ENCODE measurements around the gene RHEBL1.

RHEBL1 gene

GRCh38 chr12:49109641-49110463 lies 40.1 kb upstream of the RHEBL1 start:
- H3K9me3 ChIP-seq (ENCODE audit: control insufficient read depth, insufficient read depth, low read length) = no peaks in the 10 kb centered on the region
- H3K4me2 ChIP-seq (ENCODE audit: low read length) = peak overlapping the region; percentile 94
- H4K20me1 ChIP-seq (ENCODE audit: control insufficient read depth, insufficient read depth, low read depth, low read length) = no peaks in the 10 kb centered on the region
- H3K4me1 ChIP-seq (ENCODE audit: control insufficient read depth, low read length) = peaks cover 37% of the 10 kb centered on the region
- no peaks in the 10 kb centered on the region for H3K36me3 ChIP-seq (ENCODE audit: control insufficient read depth, low read length)
- peak overlapping the region; percentile 25; the same call in 1 of the 2 replicates for H3K27ac ChIP-seq (ENCODE audit: low read depth, low read length)
- no peaks in the 10 kb centered on the region for H3K27me3 ChIP-seq (ENCODE audit: control insufficient read depth, low read length)
- H3K4me3 ChIP-seq (ENCODE audit: low read length) = peak overlapping the region; percentile 94
- TF ChIP-seq EZH2phosphoT487 (IDR thresholded peaks at IDR 0.05; ENCODE audit: borderline replicate concordance, low read length) = no peak
- TF ChIP-seq, protein P1, sequence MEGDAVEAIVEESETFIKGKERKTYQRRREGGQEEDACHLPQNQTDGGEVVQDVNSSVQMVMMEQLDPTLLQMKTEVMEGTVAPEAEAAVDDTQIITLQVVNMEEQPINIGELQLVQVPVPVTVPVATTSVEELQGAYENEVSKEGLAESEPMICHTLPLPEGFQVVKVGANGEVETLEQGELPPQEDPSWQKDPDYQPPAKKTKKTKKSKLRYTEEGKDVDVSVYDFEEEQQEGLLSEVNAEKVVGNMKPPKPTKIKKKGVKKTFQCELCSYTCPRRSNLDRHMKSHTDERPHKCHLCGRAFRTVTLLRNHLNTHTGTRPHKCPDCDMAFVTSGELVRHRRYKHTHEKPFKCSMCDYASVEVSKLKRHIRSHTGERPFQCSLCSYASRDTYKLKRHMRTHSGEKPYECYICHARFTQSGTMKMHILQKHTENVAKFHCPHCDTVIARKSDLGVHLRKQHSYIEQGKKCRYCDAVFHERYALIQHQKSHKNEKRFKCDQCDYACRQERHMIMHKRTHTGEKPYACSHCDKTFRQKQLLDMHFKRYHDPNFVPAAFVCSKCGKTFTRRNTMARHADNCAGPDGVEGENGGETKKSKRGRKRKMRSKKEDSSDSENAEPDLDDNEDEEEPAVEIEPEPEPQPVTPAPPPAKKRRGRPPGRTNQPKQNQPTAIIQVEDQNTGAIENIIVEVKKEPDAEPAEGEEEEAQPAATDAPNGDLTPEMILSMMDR (IDR thresholded peaks at IDR 0.05; ENCODE audit: low read depth, low read length, poor library complexity, severe bottlenecking) = no peak
- H3K79me2 ChIP-seq (ENCODE audit: control insufficient read depth, low read length) = peaks cover 10% of the 10 kb centered on the region; the same call in 1 of the 2 replicates
- no peaks in the 10 kb centered on the region for H3F3A ChIP-seq (ENCODE audit: control insufficient read depth, insufficient read depth)
- no peaks in the 10 kb centered on the region for H3K9me2 ChIP-seq (replicated peaks; ENCODE audit: control insufficient read depth, low read length)

- TF ChIP-seq EZH2phosphoT487 (IDR thresholded peaks at IDR 0.05; ENCODE audit: borderline replicate concordance, low read length) = no peak
- TF ChIP-seq, protein P1 (IDR thresholded peaks at IDR 0.05; ENCODE audit: low read depth, low read length, poor library complexity, severe bottlenecking) = no peak
- peak overlapping the region; percentile 94 for H3K4me2 ChIP-seq (ENCODE audit: low read length)
- H3F3A ChIP-seq (ENCODE audit: control insufficient read depth, insufficient read depth) = no peaks in the 10 kb centered on the region
- H3K79me2 ChIP-seq (ENCODE audit: control insufficient read depth, low read length) = peaks cover 10% of the 10 kb centered on the region; the same call in 1 of the 2 replicates
- H3K27me3 ChIP-seq (ENCODE audit: control insufficient read depth, low read length) = no peaks in the 10 kb centered on the region
- H3K4me3 ChIP-seq (ENCODE audit: low read length) = peak overlapping the region; percentile 94
- H3K36me3 ChIP-seq (ENCODE audit: control insufficient read depth, low read length) = 0 out of 2 replicates have a peak, but pooled peaks cover 1% of the 10 kb centered on the region
- H3K4me1 ChIP-seq (ENCODE audit: control insufficient read depth, low read length) = peaks cover 38% of the 10 kb centered on the region
- no peaks in the 10 kb centered on the region for H4K20me1 ChIP-seq (ENCODE audit: control insufficient read depth, insufficient read depth, low read depth, low read length)
- H3K9me3 ChIP-seq (ENCODE audit: control insufficient read depth, insufficient read depth, low read length) = no peaks in the 10 kb centered on the region
- H3K27ac ChIP-seq (ENCODE audit: low read depth, low read length) = no peak overlapping the region
- no peaks in the 10 kb centered on the region for H3K9me2 ChIP-seq (replicated peaks; ENCODE audit: control insufficient read depth, low read length)
Observed at GRCh38 chr12:49108958-49109404, 39.2 kb upstream of the RHEBL1 start.

- Histone ChIP-seq H3K9me3 (ENCODE audit: control insufficient read depth, insufficient read depth, low read length) (no peaks in the 10 kb centered on the region), H3K79me2 (ENCODE audit: control insufficient read depth, low read length) (peaks cover 10% of the 10 kb centered on the region; the same call in 1 of the 2 replicates), H3K36me3 (ENCODE audit: control insufficient read depth, low read length) (peaks cover 5% of the 10 kb centered on the region; the same call in 1 of the 2 replicates), H4K20me1 (ENCODE audit: control insufficient read depth, insufficient read depth, low read depth, low read length) (no peaks in the 10 kb centered on the region), H3K4me2 (ENCODE audit: low read length) (peak overlapping the region; percentile 16), H3K27me3 (ENCODE audit: control insufficient read depth, low read length) (no peaks in the 10 kb centered on the region), H3K9me2 (replicated peaks; ENCODE audit: control insufficient read depth, low read length) (no peaks in the 10 kb centered on the region), H3F3A (ENCODE audit: control insufficient read depth, insufficient read depth) (no peaks in the 10 kb centered on the region), H3K27ac (ENCODE audit: low read depth, low read length) (no peak overlapping the region), H3K4me1 (ENCODE audit: control insufficient read depth, low read length) (peaks cover 33% of the 10 kb centered on the region), H3K4me3 (ENCODE audit: low read length) (no peak overlapping the region)
- TF ChIP-seq, protein P1 (IDR thresholded peaks at IDR 0.05; ENCODE audit: low read depth, low read length, poor library complexity, severe bottlenecking) = no peak
- no peak for TF ChIP-seq EZH2phosphoT487 (IDR thresholded peaks at IDR 0.05; ENCODE audit: borderline replicate concordance, low read length)
Observed at GRCh38 chr12:49105504-49106084, 35.8 kb upstream of the RHEBL1 start.
